ENCODE results near the gene LBH.

LBH gene

DNA sequence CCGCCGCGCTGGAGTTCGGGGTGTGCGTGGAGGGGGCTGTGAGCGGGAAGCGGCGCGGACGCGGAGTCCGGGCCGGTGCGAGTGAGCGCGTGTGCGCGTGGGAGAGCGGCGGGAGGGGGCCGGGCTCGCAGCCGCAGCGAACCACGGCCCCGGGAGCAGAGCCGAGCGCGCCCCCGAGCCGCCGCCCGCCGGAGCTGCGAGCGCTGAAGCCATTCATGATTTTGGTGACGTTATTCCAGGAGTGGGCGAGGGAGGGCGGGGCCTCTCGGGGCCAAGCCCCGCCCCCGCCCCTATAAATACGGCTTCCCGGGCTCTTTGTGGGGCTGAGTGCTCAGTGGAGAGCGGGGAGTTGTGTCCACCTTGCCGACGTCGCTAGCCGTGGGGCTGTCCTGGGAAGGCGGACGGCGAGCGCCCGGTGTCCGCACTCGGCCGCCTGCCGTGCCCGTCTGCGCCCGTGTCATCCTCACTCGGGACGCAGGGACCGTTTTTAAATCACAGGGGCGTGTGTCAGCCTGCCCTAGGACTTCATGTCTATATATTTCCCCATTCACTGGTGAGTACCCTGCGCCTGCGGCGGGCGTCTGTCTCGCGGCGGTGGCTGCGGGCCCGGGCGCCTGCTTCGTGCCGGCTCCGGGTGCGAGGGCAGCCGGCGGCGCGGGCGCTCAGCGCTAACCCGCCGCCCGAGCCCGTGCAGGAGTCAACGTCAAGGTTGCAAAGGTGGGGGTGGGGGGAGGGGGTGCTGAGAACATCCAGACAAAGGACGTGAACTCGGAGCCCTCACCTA lies at the start of gene LBH:
Gene LBH (plus strand): TSS at position 323 of the 784 bp plus-strand sequence. CDS start 205 bp downstream, at position 528.
- H3K4me1 Mint-ChIP-seq: peaks cover 66% of the 10 kb centered on the region
- no peaks in the 10 kb centered on the region for H3K27me3 Mint-ChIP-seq
- peak within 1 kb of the TSS; percentile 94 for H3K27ac Mint-ChIP-seq
- peak within 1 kb of the TSS; percentile 88 for H3K4me3 Mint-ChIP-seq
- peaks cover 7% of the 10 kb centered on the region for H3K36me3 Mint-ChIP-seq
- H3K9me3 Mint-ChIP-seq: no peaks in the 10 kb centered on the region

DNA sequence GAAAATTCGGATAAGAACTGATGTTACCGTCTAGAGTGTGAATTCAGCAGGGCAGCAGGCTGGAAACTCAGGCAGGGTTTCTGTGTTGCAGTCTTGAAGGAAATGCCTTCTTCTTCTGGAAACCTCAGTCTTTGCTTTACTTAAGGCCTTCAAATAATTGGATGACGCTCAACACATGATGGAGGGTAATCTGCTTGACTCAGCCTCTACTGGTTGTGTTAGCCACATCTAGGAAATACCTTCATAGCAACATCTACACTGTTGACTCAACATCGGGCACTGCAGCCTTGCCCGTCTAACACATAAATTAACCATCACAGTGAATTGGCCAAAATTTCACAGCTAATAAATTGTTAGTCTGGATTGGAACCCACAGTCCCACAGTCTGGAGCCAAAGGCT lies 47.3 kb upstream of the LBH start:
- Mint-ChIP-seq H3K4me1 (no peaks in the 10 kb centered on the region), H3K4me3 (no peak overlapping the region), H3K27me3 (no peaks in the 10 kb centered on the region), H3K36me3 (peaks cover 2% of the 10 kb centered on the region), H3K9me3 (no peaks in the 10 kb centered on the region), H3K27ac (no peak overlapping the region)

DNA sequence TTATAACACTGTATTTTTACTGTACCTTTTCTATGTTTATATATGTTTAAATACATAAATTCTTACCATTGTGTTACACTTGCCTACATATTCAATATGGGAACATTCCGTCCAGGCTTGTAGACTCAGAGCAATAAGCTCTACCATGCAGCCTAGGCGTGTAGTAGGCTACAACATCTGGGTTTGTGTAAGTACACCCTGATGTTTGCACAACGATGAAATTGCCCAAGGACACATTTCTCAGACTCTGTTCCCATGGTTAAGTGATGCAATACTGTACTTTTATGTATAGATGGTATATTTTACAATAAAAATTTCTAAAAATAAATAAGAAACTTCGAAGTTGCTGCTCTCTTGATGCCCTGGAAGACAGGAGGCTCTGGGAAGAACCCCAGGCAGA lies 46.2 kb upstream of the LBH start:
- Mint-ChIP-seq H3K4me3 (no peak overlapping the region), H3K27me3 (no peaks in the 10 kb centered on the region), H3K4me1 (no peaks in the 10 kb centered on the region), H3K27ac (no peak overlapping the region), H3K36me3 (peaks cover 2% of the 10 kb centered on the region), H3K9me3 (no peaks in the 10 kb centered on the region)

DNA sequence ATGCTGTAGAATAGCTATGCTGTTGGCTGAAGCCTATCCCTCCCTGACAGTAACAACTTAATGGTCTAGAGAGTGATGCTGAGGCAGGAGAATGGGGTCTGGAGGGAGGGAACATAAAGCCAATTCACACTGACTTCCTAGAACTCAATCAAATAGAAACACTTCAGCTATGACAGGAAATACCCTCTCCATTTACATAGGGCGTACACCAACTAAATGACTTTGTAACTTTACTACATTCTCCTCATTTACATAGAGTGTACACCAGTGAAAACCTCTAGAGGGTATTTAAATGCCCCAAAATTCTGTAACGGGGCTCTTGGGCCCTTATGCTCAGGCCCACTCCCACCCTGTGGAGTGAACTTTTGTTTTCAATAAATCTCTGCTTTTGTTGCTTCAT lies 43.0 kb upstream of the LBH start:
- Mint-ChIP-seq H3K4me3 (no peak overlapping the region), H3K27me3 (no peaks in the 10 kb centered on the region), H3K27ac (no peak overlapping the region), H3K9me3 (no peaks in the 10 kb centered on the region), H3K4me1 (no peaks in the 10 kb centered on the region), H3K36me3 (peaks cover 2% of the 10 kb centered on the region)

DNA sequence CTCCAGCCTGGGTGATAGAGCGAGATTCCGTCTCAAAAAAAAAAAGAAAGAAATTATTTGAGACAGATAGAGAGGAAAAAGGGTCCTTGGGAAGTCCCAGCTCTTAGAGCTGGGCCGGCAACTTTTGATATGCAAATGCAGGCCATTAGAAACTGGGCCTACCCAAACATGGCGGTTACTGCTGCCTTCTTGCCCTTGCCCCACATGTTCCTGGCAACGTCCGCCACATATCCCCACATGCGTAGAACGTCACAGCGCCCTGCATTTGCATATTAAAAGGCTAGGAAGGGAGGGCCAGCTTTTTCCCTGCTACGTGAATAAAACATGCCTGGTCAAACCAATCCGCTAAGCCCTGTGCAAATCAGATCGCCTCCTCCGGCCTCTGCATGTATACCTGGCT lies 40.7 kb upstream of the LBH start:
- Mint-ChIP-seq H3K4me1 (no peaks in the 10 kb centered on the region), H3K27ac (no peak overlapping the region), H3K9me3 (no peaks in the 10 kb centered on the region), H3K4me3 (no peak overlapping the region), H3K27me3 (no peaks in the 10 kb centered on the region), H3K36me3 (no peaks in the 10 kb centered on the region)

DNA sequence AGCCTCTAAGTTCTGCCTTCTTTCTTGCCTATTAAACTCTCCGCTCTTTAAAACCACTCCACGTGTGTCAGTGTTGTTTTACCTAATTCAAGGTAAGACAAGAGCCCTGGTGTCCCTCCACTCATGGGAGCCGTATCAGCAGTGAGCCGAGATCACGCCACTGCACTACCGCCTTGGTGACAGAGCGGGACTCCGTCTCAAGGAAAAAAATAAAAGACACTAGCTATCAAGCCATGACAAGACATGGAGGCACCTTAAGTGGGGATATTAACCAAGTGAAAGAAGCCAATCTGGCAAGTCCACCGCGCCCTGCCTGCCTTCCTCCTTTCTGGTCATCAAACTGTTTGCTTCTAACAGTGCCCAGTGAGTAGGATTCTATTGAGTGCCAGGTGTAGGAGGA lies 40.2 kb upstream of the LBH start:
- no peak overlapping the region for H3K27ac Mint-ChIP-seq
- no peak overlapping the region for H3K4me3 Mint-ChIP-seq
- no peaks in the 10 kb centered on the region for H3K4me1 Mint-ChIP-seq
- H3K36me3 Mint-ChIP-seq: no peaks in the 10 kb centered on the region
- no peaks in the 10 kb centered on the region for H3K27me3 Mint-ChIP-seq
- H3K9me3 Mint-ChIP-seq: no peaks in the 10 kb centered on the region

DNA sequence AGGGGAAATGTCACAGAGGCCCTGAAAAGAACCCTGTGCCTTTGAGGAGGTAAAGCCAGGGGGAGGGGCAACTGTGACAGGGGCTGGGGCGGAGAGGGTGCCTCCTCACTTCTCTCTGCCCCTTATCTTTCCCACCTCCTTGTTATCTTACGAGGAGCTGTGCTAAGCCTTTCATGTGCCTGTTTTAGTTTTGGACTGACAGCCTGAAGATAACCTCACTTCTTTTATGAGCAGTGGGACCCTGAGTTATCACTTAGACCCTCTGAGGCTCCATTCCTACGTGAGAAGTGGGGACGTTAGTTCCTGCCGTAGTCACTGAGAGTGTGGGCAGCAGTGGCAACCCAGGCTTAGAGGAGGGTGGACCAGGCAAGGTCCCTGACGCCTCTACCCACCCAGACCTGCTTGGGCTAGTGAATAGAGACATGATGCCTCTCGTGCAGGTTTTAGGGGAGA lies 39.5 kb upstream of the LBH start:
- Mint-ChIP-seq H3K4me1 (peaks cover 3% of the 10 kb centered on the region), H3K36me3 (no peaks in the 10 kb centered on the region), H3K27ac (no peak overlapping the region), H3K4me3 (no peak overlapping the region), H3K9me3 (no peaks in the 10 kb centered on the region), H3K27me3 (no peaks in the 10 kb centered on the region)

DNA sequence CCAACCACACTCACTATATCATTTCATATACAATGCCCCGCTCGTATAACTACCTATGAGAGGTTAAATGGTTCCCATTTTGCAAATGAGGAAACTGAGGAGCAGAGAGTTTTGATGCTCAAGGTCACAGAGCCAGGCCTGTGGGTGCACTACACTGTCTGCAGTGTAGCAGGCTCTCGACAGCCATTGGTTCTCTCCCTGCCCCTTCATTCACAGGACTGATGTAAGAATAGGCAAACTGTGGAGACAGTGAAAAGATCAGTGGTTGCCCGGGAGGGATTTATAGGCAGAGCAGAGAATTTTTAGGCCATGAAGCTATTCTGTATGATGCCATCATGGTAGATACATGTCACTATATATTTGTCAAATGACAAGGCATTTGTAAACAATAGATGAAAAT lies 39.0 kb upstream of the LBH start:
- no peaks in the 10 kb centered on the region for H3K9me3 Mint-ChIP-seq
- H3K27ac Mint-ChIP-seq: no peak overlapping the region
- no peak overlapping the region for H3K4me3 Mint-ChIP-seq
- H3K4me1 Mint-ChIP-seq: peaks cover 3% of the 10 kb centered on the region
- no peaks in the 10 kb centered on the region for H3K27me3 Mint-ChIP-seq
- no peaks in the 10 kb centered on the region for H3K36me3 Mint-ChIP-seq

DNA sequence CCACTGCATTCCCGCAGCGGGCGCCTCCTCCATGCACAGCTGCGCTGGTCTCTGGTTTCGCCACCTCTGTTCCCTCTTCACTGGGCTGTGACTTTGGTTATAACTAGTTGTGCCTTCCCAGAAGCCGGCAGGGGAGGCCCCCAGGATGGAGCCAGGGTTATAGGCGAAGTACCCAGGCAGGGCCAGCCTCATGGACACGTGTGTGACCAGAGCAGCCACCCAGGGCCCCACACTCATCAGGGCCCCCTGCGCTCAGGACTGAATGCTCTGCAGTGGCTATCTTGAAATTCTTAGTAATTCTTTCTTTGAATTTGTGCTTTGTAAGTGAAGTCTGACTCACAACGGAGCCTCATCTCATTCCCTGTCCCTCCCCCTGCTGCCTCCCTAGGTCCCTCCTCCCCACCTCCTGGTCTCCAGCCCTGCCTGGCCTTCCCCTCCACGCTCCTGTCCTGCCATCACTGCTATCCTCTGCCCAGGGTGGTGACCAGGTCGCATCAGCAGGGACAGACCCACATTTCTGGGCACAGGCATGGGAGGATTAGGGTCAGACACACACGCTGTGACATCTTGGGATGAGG lies 38.1 kb upstream of the LBH start:
- Mint-ChIP-seq H3K4me1 (peaks cover 3% of the 10 kb centered on the region), H3K27me3 (no peaks in the 10 kb centered on the region), H3K4me3 (no peak overlapping the region), H3K27ac (no peak overlapping the region), H3K36me3 (no peaks in the 10 kb centered on the region), H3K9me3 (no peaks in the 10 kb centered on the region)

DNA sequence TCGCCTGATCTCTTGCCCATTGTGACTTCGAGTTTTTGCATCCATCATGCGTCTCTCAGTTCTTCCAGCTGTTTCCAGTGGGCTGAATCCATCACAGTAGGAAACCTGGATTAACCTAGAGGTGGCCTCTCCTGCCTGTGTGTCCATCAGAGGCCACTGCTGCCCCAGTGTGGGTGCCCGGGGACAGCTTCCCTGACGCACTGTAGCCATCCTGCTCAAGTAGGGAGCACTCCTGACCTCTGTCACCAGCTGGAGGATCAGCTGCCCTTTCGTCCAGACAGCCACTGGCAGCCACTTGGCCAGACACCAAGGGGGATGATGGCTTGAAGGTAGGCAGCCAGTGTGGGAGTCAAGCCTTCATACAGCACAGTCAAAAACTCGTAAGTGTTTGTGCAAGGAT lies 36.9 kb upstream of the LBH start:
- Mint-ChIP-seq H3K9me3 (no peaks in the 10 kb centered on the region), H3K36me3 (no peaks in the 10 kb centered on the region), H3K27me3 (no peaks in the 10 kb centered on the region), H3K27ac (no peak overlapping the region), H3K4me1 (peaks cover 3% of the 10 kb centered on the region), H3K4me3 (no peak overlapping the region)

DNA sequence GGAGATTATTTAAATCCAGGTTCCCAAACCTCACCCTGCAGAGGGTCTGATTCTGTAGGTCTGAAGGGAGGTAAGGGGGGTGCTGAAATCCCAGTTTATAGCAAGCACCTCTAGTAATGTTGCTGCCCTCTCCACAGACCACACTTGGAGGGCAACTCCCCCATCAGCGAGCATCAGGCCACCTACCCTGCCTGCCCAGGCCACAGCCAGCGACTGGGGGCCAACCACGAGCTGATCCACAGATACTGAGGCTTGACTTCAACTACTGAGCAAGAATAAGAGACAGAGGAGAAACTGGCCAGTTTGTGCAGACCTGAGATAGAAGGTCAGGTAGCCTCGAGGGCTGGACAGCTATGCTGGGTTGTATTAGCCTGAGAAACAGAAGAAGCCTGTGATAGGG lies 36.3 kb upstream of the LBH start:
- Mint-ChIP-seq H3K4me3 (no peak overlapping the region), H3K27ac (no peak overlapping the region), H3K27me3 (no peaks in the 10 kb centered on the region)

DNA sequence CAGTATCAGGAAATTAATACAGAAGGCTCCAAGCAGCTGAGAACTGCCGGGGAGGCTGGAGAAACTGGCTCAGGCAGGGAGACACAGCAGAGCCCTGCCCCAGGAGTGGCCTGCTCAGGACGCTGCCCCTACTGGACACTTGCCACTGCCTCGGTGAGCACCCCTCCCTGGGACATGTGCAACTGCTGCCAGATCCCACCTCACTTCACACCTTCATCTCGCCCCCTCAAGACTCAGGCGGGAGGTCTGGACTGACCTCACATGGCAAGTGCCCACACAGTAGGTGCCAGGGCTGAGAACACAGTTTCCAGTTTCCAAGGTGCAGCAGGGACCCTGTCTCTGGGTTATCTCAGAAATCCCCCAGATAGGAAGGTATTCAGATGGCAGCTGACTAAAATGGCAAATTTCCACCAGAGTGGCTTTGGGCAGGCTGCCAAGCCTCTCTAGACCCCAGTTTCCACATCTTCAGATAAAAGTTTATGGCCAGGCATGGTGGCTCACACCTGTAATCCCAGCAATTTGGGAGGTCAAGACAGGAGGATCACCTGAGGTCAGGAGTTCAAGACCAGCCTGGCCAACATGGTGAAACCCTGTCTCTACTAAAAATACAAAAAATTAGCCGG lies 33.7 kb upstream of the LBH start:
- H3K27me3 Mint-ChIP-seq: no peaks in the 10 kb centered on the region
- no peaks in the 10 kb centered on the region for H3K36me3 Mint-ChIP-seq
- H3K9me3 Mint-ChIP-seq: no peaks in the 10 kb centered on the region
- no peak overlapping the region for H3K27ac Mint-ChIP-seq
- peaks cover 3% of the 10 kb centered on the region for H3K4me1 Mint-ChIP-seq
- no peak overlapping the region for H3K4me3 Mint-ChIP-seq

More for the DNA sequence above, 36.3 kb upstream of the LBH start:
- no peaks in the 10 kb centered on the region for H3K9me3 Mint-ChIP-seq
- H3K4me1 Mint-ChIP-seq: peaks cover 3% of the 10 kb centered on the region
- H3K36me3 Mint-ChIP-seq: no peaks in the 10 kb centered on the region

DNA sequence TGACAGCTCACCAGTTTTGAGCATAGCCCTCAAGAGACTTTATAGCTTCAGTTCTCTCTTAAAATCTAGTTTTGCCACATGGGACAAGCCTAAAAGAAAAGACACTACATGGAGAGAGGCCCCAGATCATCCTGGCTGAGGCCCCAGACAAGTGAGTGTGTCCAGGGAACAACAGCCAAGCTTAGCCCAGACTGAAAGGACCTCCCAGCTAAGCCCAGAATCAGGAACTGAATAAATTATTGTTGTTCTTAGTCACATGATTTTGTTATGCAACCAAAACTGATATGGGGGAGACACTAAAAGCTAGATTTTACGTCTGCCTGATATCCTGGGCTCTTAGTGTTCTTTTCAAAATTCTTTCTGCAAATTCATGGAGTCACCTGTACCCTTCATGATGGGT lies 29.3 kb upstream of the LBH start:
- no peak overlapping the region for H3K4me3 Mint-ChIP-seq
- H3K9me3 Mint-ChIP-seq: no peaks in the 10 kb centered on the region
- H3K36me3 Mint-ChIP-seq: no peaks in the 10 kb centered on the region
- no peaks in the 10 kb centered on the region for H3K27me3 Mint-ChIP-seq
- peaks cover 4% of the 10 kb centered on the region for H3K4me1 Mint-ChIP-seq
- no peak overlapping the region for H3K27ac Mint-ChIP-seq

DNA sequence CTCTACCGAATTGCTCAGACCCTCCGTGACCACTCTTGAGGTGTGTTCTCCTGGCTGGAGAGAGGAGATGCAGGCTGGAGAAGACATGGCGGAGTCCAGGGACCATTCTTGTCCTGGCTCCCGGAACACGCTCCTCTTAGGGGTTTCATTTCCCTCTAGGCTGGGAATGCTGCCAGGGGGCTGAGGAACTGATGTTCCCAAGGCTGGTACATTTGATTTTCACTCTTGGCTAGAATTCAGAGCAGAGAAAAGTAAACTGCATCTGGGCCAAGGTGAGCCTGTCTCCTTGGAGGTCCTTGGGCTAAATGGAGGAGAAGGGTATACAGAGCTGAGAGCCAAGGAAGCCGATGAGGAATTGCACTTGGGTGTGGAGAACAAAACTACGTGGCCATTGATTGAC lies 28.2 kb upstream of the LBH start:
- no peaks in the 10 kb centered on the region for H3K36me3 Mint-ChIP-seq
- H3K4me1 Mint-ChIP-seq: peaks cover 6% of the 10 kb centered on the region
- H3K27ac Mint-ChIP-seq: no peak overlapping the region

DNA sequence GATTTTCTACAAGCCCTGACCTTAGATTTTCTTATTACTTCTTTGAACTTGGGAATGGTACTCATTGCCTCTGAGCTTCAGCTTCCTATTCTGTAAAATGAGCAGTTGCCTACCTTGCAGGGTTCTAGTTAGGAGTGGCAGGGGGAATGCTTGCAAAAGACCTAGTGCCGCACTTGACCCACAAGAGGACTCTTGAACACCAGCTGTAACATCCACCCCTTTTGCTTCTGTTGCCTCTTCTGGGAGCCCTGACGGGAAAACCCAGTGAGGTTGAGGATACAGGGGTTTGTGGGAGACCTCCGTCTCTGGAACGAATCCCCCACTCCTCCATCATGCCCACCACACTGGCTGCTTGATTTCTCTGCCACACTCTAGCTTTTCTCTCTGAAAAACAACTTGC lies 27.1 kb upstream of the LBH start:
- no peak overlapping the region for H3K27ac Mint-ChIP-seq
- H3K4me3 Mint-ChIP-seq: no peak overlapping the region
- H3K36me3 Mint-ChIP-seq: no peaks in the 10 kb centered on the region
- H3K27me3 Mint-ChIP-seq: no peaks in the 10 kb centered on the region
- H3K4me1 Mint-ChIP-seq: peaks cover 17% of the 10 kb centered on the region
- no peaks in the 10 kb centered on the region for H3K9me3 Mint-ChIP-seq

More for the DNA sequence above, 28.2 kb upstream of the LBH start:
- no peak overlapping the region for H3K4me3 Mint-ChIP-seq
- H3K9me3 Mint-ChIP-seq: no peaks in the 10 kb centered on the region
- no peaks in the 10 kb centered on the region for H3K27me3 Mint-ChIP-seq

DNA sequence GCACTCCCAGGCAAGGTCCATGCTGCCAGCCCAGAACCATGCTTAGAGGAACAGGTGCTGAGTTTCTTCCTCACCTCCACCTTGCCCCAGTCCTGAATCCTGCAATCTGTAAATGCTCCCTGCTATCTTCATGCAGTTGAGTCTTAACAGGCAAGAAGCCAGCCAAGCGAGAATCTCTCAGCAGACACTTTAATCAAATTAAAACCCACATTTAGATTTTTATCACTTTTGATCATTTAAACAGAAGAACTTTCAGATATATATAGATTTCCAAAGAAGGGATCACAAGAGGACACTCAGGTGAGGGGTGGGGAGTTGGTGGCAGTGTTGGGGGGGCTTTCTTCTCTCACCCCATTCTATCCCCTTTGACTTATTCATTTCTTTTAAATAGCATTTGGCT lies 25.9 kb upstream of the LBH start:
- Mint-ChIP-seq H3K27me3 (no peaks in the 10 kb centered on the region), H3K9me3 (no peaks in the 10 kb centered on the region), H3K36me3 (no peaks in the 10 kb centered on the region), H3K4me3 (no peak overlapping the region), H3K4me1 (peaks cover 29% of the 10 kb centered on the region), H3K27ac (no peak overlapping the region)
